NCI-H1105 (cell line): ENCODE data around the gene SPATA1.
"Not testable (repeated sequence)": the region's sequence is repeated elsewhere in the genome, so short reads cannot be mapped to it uniquely, and the experiment has no call there.

Source experiments
- DNase-seq: peaks from one replicate; lab custom pipeline; 2025; lab: John Stamatoyannopoulos, UW

SPATA1 gene

DNA sequence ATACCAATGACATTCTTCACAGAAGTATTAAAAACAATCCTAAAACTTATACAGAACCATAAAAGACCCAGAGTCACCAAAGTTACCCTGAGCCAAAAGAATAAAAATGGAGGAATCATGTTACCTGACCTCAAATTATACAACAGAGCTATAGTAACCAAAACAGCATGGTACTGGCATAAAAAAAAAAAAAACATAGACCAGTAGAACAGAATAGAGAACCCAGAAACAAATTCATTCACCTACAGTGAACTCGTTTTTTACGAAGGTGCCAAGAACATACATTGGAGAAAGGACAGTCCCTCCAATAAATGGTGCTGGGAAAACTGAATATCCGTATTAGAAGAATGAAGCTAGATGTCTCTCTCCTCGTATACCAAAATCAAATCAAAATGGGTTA is 2.8 kb downstream of the SPATA1 start:
- no peak for DNase-seq

DNA sequence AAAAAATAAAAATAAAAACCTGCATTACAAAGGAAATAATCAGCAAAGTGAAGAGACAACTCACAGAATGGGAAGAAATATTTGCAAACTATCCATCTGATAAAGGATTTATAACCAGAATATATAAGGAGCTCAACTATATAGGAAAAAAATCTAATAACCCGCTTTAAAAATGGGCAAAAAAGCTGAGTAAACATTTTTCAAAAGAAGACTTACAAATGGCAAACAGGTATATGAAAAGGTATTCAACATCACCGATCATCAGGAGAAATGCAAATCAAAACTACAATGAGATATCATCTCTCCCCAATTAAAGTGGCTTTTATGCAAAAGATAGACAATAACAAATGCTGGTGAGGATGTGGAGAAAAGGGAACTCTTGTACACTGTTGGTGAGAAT is 4.0 kb downstream of the SPATA1 start:
- no peak for DNase-seq

DNA sequence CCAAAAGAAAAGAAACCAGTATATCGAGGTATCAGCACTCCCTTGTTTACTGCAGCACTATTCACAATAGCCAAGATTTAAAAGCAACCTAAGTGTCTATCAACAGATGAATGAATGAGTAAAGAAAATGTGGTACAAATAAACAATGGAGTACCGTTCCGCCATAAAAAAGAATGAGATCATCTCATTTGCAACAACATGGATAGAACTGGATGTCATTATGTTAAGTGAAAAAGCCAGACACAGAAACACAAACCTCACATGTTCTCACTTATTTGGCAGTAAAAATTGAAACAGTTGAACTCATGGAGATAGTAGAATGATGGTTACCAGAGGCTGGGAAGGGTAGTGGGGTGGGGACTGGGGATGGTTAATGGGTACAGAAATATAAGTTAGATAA is 4.5 kb downstream of the SPATA1 start:
- DNase-seq = no peak

DNA sequence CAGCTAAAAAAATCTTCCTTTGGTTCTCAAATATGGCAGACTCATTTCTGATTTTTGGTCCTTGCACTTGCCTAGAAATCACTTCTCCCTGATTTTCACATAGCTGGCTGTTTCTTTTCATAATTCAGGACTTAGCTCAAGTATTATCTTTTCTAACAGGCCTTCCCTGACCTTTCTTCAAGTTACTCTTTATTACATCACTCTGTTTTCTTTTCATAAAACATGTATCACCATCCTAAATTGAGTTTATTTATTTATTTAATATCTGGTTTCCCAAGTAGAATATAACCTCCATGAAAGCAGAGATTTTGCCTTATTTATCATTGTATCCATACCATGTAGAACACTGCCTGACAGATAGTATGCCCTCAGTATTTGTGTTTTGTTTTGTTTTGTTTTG is 18.4 kb downstream of the SPATA1 start:
- DNase-seq = no peak

DNA sequence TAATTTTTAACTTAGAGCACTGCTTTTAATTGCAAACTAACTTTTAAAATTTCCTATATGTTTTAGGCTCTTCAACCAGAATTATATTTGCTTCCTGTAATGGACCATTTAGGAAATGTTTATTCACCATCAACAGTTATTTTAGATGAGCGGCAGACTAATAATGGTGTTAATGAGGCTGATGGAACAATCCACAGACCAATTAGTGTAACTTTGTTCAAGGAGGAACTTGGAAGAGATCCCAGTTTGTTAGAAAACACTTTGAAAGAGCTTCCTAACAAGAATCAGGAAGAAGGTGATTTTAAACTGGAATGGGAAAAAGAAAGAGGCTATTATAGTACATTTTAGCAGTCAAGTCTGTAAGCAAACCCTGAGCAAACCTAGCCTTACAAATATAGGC is 19.6 kb downstream of the SPATA1 start:
- DNase-seq = peak; percentile 87

DNA sequence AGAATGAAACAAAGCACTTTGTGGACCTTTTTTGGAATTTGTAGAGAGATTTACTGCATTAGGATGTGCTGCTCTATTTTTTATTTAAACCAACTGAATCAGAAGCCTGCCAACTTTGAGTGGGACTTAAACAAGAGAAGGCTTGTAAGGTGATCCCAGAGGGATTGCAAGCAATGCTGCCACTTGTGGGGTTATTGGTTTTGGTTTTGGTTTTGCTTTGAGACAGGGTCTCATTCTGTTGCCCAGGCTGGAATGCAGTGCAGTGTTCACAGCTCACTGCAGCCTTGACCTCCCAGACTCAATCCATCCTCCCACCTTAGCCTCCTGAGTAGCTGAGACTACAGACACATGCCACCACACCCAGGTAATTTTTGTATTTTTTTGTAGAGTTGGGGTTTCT is 32.4 kb downstream of the SPATA1 start:
- DNase-seq = no peak

DNA sequence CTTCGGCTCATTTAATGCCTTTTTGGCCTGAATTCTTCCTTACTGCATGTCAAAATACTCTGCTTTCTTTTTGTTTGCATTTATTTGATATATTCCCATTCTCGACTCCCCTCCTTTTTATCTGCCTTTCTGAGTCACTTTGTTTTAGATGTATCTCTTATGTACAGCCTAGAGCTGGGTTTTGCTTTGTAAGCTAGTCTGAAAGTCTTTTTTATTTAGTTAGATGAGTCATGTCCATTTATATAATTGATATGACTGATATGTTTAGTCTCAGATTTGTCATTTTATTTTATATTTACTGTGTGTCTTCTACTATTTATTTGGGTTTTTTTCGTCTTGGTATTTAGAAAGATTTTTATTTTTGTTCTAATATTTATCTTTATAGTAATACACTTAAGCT is 33.8 kb downstream of the SPATA1 start:
- no peak for DNase-seq

DNA sequence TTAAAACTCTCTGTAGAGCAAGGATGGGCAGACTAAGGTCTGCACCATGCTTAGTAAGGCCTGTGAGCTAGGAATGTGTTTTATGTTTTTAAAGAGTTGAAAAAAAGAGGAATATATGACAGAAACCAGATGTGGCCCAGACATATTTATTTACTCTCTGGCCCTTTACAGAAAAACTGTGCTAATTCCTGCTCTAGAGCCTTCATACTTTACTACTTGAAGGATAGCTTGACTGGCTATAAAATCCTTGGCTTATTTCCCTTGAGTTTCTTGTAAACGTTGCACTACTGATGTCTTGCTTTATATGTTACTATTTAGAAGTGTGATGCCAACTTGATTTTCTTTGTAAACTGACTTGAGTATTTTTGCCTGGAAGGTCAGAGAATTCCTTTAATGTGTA is 34.6 kb downstream of the SPATA1 start:
- no peak for DNase-seq

DNA sequence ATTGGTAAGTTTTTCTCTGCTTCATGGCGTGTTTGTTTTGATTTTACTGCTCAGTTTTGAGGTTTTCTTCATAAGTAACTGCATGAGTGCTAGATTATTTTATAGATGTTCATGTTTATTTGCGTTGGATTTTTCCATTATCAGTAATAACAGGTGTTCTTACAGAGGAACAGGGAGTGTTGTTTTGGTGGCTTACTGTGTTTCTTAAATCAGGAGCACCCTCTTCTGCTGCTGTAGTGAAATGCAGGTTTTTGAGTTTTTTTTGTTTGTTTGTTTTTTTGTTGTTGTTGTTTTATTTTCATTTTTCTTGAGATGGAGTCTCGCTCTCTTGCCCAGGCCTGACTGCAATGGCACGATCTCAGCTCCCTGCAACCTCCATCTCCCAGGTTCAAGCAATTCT is 35.5 kb downstream of the SPATA1 start:
- no peak for DNase-seq

DNA sequence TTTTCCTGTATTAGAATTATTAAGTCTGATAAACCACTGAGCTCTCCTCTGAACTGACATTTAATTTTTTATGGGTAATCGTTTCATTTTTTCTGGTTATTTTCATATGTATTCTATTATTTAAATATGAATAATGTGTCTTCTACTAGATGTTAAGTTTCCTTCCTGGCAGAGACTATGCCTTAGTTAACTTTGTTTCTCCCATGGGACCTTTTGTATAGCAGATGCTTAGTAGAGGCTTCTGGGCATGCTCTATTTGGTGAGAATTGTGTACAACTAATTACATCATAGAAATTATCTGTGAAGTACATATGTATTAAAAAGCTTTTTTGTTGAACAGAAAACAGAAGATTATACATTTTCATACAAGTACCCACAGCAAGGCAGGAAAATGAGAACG is 44.6 kb downstream of the SPATA1 start:
- no peak for DNase-seq

DNA sequence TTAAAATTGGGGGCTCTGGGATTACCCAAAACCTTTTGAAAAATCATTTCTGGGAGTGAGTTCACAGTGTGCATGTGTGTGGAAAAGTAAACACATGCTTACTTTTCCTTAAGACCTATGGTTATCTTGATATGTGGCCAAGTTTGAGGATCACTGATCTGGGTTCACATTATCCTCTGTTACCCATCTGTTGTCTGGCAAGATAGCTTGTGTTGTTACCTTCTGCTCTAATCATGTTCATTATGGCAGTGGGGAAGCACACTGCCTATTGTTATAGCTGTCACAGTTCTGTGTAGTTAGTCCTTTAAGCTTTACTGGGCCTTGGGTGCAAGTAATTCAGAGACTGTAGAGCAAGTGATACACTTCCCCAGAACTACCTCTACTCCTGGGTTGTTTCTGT is 63.0 kb downstream of the SPATA1 start:
- DNase-seq = no peak

DNA sequence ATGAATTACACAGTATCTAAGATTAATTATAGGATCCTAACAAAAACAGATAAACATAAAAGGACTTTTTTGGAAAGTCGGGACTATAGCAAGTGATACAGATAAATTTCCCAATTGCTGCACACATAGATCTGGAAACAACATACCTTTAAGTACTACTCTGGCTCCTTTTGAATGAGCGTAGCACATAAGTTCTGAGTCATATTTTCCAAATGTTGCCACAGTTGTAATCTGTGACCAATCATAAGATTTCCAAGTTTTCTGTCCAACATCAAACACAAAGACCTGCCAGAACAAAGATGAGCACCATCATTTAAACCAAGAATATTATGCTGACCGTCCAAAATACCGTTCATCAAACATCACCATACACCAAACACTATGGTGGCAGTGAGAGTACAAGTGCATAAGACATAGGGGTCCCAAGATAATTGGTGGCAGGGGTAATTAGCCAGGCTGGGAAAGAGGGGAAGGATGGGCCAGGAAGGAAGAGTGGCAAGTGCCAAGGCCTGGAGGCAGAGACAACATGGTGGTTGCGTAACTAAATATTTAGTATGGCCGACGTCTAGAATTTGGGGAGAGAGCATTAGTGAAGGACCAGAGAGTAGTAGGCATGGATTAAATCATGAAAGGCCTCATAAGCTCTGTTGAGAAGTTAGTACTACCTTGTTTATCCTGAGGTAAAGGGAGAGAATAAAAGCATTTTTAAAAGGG is 64.4 kb downstream of the SPATA1 start:
- no peak for DNase-seq

DNA sequence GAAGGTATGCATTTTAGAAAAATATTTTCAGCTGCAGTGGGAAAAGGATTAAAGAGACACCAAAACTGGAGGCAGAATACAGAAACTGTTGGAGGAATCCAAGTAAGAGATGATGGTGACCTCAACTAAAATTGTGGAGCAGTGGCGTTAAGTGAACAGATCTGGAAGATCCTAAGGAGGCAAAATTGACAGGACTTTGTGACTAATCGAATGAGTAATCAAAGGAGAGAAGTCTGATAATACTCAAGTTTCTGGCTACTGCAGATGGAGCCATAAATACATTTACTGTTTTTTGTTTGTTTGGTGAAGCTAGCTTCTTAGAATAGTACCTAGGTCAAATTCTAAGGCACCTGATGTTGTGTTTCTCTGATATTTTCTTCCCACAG is 65.0 kb downstream of the SPATA1 start:
- DNase-seq = no peak

DNA sequence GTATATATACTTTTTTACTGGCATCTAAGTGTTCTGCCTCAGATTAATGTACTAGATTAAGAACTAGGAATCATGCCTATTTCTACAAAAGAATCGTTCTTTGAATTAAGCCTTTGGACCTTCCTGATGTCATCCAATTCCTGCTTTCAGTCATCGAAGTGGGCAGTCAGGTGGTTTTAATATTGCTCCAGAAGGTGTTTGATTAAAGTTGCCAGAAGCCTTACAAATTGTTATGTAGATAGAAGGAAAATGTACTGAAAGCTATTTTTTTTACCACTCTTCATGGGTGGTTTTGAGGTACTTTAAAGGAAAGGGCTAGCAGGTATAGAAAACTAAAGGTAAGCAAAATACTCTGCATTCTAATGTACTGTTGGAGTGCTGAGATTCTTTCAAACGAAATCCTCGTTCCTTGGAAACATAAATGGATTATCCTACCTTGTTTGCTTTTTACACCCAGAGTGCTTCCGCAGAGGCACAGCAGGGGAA is 67.3 kb downstream of the SPATA1 start:
- no peak for DNase-seq

DNA sequence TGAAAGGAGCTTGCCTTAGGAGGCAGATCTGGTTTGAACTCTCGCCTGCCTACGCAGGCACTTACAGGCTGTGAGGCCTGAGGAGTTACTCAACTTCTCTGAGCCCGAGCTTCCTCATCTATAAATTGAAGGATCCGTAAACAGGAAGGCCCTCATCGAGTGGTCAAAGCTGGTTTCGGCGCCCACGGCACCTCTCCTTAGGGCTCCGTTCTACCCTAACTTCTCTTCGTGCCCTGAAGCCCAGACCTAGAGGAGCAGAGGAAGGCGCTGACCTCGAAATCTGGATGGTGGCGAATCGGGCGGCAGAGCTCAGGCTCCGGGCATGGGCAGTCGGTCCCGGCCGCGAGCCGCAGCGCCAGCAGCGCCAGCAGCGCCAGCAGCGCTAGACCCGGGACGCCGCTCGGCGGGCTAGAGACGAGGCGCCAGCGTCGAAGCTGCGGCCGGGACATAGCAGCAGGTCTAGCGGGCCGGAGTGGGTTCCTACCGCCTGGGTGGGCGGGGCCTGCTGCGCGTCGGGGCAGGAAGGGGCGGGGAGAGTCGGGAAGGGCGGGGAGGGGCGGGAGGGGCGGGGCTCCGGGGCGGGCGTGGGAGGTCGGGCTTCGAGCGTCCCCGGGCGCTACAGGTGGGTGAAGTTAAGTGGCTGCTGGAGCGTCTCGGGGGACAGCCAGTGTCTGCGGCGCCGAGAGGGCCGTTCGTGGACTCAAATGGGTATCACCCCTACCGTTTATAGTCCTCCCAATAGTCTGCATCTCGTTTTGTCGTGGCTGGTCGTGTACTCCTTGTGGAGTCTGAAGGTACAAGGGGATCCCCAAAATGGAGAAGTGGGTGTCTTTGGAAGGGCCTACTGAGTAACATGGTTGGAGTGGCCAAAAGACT is 68.0 kb downstream of the SPATA1 start, which contains the start of gene CTBS:
Gene CTBS (minus strand): TSS at position 474 of the 876 bp plus-strand sequence. CDS start 25 bp downstream, at position 449.
- peak; percentile 88 for DNase-seq

DNA sequence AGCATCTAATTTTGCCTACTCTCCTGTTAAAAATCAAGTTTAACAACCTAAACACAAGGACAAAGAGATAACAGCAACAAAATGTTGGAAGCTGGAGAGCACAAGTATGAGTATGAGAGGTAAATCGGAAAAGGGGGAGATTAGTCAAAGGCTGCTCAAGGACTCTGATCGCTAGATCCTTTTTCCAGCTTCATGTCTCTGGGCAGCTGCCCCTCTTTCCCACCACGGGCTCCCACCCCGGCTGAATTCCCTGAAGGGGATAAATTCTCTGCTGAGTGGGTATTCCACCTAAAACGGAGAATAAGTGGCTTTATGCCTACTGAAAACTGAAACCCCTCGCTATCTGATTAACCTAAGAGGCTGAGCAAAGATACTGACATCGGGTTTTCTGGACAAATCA is 68.8 kb downstream of the SPATA1 start:
- DNase-seq = no peak

DNA sequence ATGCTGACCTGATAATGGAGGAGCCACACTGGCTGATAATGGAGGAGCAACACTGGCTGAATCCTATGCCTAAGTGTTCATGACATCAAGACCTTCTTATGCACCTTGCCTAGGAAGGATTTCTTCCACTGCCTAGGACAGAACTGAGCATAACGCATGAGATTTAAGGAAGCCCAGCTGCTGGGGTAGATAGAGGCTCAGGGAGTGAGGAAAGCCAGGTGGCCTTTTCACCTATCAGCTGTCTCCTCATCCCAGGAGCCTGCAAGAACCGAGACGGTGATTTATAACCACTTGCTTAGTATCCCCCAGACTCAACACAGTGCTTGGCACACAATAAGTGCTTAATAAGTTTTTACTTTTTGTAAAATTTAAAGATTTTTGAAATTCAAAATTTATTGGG is 75.5 kb downstream of the SPATA1 start:
- DNase-seq = no peak

DNA sequence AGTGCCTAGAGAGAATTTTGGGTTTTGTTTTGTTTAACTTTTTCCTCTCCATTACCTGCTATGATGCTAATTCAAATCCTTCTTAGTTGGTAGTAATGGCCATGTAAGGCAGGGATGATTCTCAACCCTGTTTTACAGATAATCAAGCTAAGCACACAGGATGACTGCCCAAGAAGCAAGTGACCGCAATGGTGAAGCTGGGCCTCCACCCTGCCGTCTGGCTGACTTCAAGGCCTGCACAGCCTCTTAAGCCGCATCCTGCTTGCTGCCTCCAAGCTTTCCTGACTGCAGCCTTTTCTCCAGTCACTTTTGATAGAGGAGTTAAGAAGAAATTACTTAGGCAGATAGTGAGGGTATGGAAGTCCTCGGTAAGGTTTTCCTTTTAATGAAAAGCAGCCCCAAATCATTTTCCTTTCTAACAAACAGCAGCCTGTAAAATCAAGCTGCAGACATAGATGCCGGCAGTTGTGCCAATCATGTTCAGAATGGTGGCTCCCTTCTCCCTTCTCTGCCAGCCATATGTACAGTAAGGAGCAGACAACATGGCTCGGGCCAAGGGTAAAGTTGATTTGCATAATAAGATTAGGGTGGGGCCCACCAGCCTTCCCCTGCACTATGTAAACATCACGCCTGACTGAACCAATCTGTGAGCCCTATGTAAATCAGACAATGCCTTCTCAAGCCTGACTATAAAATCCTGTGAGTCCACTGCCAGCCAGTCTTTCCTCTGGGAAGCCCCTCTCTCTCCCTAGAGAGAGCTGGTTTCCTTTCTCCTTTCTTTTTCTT is 76.8 kb downstream of the SPATA1 start:
- no peak for DNase-seq

DNA sequence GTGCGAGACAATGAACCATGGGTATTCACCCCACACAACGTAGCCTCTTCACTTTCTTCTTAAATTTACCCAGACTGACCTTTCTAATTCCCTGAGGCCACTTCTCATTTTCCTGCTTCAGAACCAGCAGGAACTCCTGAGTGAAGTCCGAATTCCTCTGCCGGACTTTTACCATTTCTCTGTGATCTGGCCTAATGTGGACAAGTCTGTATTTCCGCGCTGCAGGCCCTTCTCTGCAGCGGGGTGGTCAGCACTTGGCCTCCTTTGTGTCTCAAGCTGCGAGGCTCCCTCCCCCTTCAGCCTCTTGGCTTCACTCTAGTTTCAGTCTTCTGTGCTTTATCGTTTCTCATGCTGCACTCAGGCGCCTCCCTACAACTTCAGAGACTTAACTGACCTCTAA is 77.5 kb downstream of the SPATA1 start:
- DNase-seq = no peak

DNA sequence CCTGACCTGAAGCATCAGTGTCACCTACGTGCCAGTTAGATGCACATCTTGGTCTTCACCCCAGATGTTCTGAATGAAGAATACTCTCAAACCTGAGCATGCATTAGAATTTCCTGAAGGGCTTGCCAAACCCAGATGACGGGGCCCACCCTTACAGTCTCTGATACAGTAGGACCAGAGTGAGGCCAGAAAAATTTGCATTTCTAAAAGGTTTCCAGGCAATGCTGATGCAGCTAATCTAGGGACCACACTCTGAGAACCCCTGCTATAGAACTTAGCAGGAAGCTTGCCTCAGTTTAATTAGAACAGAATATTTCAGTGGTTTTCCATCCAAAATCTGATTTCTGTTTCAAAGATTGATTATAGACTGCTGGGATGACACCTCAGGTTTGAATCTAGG is 77.9 kb downstream of the SPATA1 start:
- DNase-seq = no peak

DNA sequence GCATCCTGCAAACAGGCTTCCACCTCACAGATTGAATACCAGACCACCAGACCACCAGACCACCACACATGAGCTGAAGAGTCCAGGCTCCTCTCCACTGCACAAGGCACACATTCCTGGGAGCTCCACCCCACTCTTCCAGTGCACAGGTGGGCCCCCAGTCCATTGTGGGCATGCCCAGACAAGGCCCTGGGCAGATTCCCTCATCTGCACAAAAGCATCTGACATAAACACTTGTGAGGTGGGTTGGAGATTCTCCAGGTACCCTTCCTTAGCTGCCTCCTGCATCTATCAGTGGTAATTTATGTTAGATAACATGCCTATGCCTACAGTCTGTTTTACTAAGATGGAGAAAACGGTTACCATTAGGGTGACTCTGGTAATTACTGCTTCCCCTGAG is 79.6 kb downstream of the SPATA1 start:
- no peak for DNase-seq

DNA sequence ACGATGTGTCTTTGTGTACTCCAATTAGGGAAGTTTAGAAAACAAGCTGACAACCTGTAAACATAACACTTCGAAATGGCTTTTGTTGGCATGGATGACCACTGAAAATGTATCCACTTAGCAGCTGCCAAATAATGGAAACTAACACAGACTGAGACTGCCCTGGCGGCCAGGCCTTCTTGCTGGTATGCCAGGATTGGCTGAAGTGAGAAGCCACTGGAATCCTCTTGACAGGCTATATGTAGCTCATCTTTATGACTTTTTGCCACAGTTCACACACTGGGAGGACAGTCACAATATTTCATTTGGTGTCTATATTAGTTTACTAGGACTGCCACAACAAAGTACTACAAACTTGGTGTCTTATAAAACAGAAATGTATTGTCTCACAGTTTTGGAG is 80.9 kb downstream of the SPATA1 start:
- DNase-seq = no peak

DNA sequence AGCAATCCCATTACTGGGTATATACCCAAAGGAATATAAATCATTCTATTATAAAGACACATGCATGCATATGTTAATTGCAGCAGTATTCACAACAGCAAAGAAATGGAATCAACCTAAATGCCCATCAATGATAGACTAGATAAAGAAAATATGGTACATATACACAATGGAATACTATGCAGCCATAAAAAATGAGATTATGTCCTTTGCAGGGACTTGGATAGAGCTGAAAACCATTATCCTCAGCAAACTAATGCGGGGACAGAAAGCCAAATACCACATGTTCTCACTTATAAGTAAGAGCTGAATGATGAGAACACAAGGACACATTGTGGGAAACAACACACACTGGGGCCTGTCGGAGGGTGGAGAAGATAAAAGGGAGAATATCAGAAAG is 88.8 kb downstream of the SPATA1 start:
- not testable (repeated sequence) for DNase-seq
